Measurements from ENCODE around the gene PDHA1. TPM values are rescaled to one million over a fixed set of nuclear protein-coding genes. Genes with fewer than 3 reads are reported as not detected.

Gene PDHA1
- total RNA-seq, 4 donors from 2014 or later = 58.8 to 92.1 (median 70.4) TPM

DNA sequence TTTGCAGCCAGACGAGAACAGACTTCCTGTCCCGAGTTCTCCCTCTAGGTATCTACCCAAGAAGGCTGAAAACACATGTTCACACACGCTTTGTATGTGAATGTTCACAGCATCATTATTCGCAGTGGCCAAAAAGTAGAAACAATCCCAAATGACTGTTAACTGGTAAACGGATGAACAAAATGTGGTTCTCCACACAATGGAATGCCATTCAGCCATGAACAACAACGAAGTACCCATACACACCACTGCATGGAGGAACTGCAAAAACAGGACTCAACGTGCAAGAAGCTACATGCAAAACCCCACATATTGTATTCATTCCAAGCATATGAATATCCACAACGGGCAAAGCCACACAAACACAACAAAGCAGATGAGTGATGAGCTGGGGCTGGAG lies 45.0 kb downstream of the PDHA1 start:
- TF ChIP-seq, protein P1, sequence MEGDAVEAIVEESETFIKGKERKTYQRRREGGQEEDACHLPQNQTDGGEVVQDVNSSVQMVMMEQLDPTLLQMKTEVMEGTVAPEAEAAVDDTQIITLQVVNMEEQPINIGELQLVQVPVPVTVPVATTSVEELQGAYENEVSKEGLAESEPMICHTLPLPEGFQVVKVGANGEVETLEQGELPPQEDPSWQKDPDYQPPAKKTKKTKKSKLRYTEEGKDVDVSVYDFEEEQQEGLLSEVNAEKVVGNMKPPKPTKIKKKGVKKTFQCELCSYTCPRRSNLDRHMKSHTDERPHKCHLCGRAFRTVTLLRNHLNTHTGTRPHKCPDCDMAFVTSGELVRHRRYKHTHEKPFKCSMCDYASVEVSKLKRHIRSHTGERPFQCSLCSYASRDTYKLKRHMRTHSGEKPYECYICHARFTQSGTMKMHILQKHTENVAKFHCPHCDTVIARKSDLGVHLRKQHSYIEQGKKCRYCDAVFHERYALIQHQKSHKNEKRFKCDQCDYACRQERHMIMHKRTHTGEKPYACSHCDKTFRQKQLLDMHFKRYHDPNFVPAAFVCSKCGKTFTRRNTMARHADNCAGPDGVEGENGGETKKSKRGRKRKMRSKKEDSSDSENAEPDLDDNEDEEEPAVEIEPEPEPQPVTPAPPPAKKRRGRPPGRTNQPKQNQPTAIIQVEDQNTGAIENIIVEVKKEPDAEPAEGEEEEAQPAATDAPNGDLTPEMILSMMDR (IDR thresholded peaks at IDR 0.05) = no peak
- ATAC-seq (ENCODE audit: low FRiP score) (no peak), DNase-seq (ENCODE audit: low spot score) (no peak)

DNA sequence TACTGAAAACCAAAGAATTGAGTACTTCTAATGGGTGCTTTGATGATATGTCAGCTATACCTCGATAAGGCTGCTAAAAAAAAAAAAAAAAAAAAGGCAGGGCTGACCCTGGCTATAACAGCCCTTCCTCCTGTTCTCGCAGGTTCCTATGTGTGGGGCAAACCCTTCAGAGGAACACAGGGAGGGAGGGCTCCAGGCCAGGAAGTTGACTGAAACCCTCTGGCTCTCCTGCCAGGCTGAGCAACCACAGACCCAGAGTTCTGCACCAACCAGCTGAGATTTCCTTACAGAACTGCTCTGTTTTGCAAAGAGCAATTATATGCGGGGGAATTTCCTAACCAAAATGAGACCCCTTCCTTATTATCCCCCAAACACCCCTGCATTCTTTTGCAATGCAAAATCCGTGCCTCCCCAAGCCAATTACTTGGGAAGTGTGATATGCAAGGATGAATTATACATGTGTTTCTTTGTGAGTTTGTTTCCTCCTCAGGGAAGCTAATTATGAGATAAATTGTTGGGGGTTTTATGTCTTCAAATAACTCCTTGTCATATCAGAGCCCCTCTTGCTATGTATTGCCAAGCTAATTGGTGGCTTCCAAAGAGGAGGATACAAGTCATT lies 45.6 kb downstream of the PDHA1 start:
- DNase-seq (ENCODE audit: low spot score) (no peak), ATAC-seq (ENCODE audit: low FRiP score) (no peak)
- TF ChIP-seq, protein P1 (IDR thresholded peaks at IDR 0.05) = no peak

DNA sequence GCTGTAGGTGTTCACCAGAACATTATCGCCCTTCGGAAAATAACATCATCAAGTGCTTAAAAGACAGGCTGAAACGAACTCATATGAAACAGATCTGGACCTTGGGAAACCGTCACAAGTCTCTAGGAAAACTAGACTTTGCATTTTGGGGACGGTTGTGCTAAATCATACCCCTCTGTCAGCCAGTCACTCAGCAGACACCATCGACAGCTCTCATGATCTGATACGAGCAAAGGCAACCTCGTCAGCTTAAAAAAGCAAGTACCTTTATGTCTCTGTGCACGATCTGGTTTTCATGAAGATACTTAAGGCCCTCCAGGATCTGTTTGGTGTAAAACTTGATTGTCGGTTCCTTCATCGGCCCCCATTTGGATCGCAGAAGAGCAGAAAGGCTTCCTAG lies 48.4 kb downstream of the PDHA1 start:
- DNase-seq (ENCODE audit: low spot score) (no peak), ATAC-seq (ENCODE audit: low FRiP score) (no peak)
- TF ChIP-seq, protein P1 (IDR thresholded peaks at IDR 0.05) = no peak

DNA sequence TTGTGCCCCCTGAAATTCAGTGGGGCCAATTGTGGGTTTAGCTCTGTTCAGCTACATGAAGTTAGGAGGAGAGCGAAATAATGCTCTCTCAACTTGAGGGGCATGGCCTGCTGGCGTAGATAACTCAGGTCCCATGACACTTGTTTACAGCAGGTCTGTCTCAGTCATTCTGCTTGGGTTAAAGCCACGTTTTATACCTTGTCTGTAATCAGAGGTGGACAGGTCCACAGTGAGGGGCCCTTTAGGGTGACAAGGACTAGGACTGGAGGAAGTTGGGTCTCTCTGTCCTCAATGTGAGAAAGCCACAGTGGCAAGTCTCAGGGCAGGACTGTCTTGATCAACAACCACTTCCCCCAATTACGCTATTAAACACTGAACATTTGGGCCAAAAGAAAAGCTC lies 49.0 kb downstream of the PDHA1 start:
- no peak for DNase-seq (ENCODE audit: low spot score)
- TF ChIP-seq, protein P1 (IDR thresholded peaks at IDR 0.05) = no peak
- ATAC-seq (ENCODE audit: low FRiP score) = no peak

DNA sequence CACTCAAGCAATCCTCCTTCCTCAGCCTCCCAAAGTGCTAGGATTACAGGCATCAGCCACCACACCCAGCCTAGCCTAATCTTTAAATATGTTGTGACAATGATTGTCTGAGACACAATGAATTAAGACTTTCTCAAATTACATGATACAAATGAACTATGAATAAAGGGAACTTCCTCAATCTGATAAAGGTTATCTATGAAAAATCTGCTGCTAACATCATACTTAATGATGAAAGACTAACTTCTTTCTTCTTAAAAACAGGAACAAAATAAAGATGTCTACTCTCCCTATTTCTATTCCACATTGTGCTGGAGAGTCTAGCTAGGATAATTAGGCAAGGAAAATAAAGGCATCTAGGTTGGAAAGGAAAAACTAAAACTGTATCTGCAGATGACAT lies 60.0 kb downstream of the PDHA1 start:
- ATAC-seq (ENCODE audit: low FRiP score) (no peak), DNase-seq (ENCODE audit: low spot score) (no peak)
- TF ChIP-seq, protein P1 (IDR thresholded peaks at IDR 0.05) = no peak

DNA sequence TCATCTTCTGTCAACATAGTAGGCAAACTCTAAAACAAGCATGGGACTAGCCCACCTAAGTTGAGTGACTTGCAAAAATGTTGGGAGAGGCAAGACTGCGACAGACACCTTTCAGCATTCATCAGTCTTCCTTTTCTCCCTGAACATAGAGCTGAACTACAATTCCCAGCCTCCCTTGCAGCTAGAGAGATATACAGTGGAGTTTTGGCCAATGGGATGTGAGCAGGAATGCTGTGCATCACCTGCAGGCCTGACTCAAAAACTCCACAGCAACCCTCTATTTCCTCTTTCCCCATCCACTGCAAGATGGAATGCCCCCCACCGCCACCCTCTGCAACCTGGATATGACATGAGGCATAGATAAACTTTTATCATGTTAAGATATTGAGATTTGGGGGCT lies 66.5 kb downstream of the PDHA1 start:
- TF ChIP-seq, protein P1 (IDR thresholded peaks at IDR 0.05) = no peak
- DNase-seq (ENCODE audit: low spot score) = no peak
- no peak for ATAC-seq (ENCODE audit: low FRiP score)

Small RNA genes lying within 50 kb of the gene (small RNA-seq; reads per million reads assigned to genes)
- gene RF00019 = not detected

Other genes with a start within 250 kb of the PDHA1 start
- gene ADGRG2, start 221.5 kb upstream of the PDHA1 start, total RNA-seq = 10 to 100 TPM in 1 of 4 donors, 1 to 10 TPM in 3; 8.3 to 13.1 (median 8.8) TPM
- under 1 TPM in 3 of 4 donors, not detected in 1; 0.24 to 0.37 (median 0.25) TPM for gene MAP3K15, start 171.6 kb downstream of the PDHA1 start, total RNA-seq